Caco-2 (cell line): Measurements from ENCODE around the gene HNRNPA0. TPM values are rescaled to one million over a fixed set of nuclear protein-coding genes. Genes with fewer than 3 reads are reported as not detected.

Experiments
- BruUV-seq: library from RNA; stranded (reverse); fragments of 400-500 nt; replicated peaks from 2 replicates; lab custom pipeline; 2021; lab: Mats Ljungman, UMichigan
- CTCF ChIA-PET: fragments of 300-600 bp; sonication (Branson Sonifier 250); formaldehyde crosslinking; loops from one replicate; lab custom pipeline; 2022; ENCODE audit warnings: antibody characterized with exemption; lab: Charles Lee
- POLR2A ChIA-PET: fragments of 300-600 bp; sonication (Branson Sonifier 250); formaldehyde crosslinking; loops from one replicate; lab custom pipeline; 2022; ENCODE audit warnings: antibody characterized with exemption; lab: Charles Lee
- DNase-seq, 2 experiments: peaks; one replicate each; pipeline versions ENCODE4 v3.0.0 to v3.0.0-alpha.2; 2020 to 2022
- H3K27me3 ChIP-seq: replicated peaks from 2 replicates; pipeline ENCODE4 v1.6.0; 2011; ENCODE audit warnings: low read length; ENCODE audit not compliant: control insufficient read depth, insufficient read depth
- H3K36me3 ChIP-seq: 2 replicates; pipeline ENCODE4 v1.5.1; 2011; ENCODE audit warnings: low read length; ENCODE audit not compliant: control insufficient read depth, insufficient read depth
- H3K4me1 ChIP-seq: fragments of 250-450 bp; sonication (Bioruptor Pico); 2 replicates; pipeline ENCODE4 v1.5.1; 2020; ENCODE audit warnings: mild to moderate bottlenecking
- H3K4me3 ChIP-seq: 2 replicates; pipeline ENCODE4 v1.5.1; 2011; ENCODE audit warnings: low read depth, mild to moderate bottlenecking, control low read depth, low read length
- H3K9me3 ChIP-seq: fragments of 250-450 bp; sonication (Bioruptor Pico); 2 replicates; pipeline ENCODE4 v1.5.1; 2020; ENCODE audit warnings: mild to moderate bottlenecking, moderate library complexity
- H3K27ac Mint-ChIP-seq: one replicate; pipeline ENCODE4 v1.8.0; 2022; ENCODE audit warnings: mixed read lengths; ENCODE audit not compliant: unreplicated experiment
- H3K27me3 Mint-ChIP-seq: one replicate; pipeline ENCODE4 v1.8.0; 2022; ENCODE audit warnings: mixed read lengths; ENCODE audit not compliant: insufficient read depth, unreplicated experiment
- H3K36me3 Mint-ChIP-seq: one replicate; pipeline ENCODE4 v1.8.0; 2022; ENCODE audit warnings: mild to moderate bottlenecking, mixed read lengths; ENCODE audit not compliant: insufficient read depth, unreplicated experiment
- H3K4me1 Mint-ChIP-seq: one replicate; pipeline ENCODE4 v1.8.0; 2022; ENCODE audit warnings: low read depth, mixed read lengths; ENCODE audit not compliant: unreplicated experiment
- H3K4me3 Mint-ChIP-seq: one replicate; pipeline ENCODE4 v1.8.0; 2022; ENCODE audit warnings: mild to moderate bottlenecking, moderate library complexity, mixed read lengths; ENCODE audit not compliant: unreplicated experiment
- H3K9me3 Mint-ChIP-seq: one replicate; pipeline ENCODE4 v1.8.0; 2022; ENCODE audit warnings: mixed read lengths; ENCODE audit not compliant: unreplicated experiment
- intact Hi-C: fragments of 100-400 bp; cut with micrococcal nuclease; formaldehyde crosslinking; loops from one replicate; pipeline ENCODE4 v1.10.0; 2022; ENCODE audit not compliant: unreplicated experiment
- total RNA-seq: library from RNA; stranded (reverse); gene quantifications from 2 replicates; pipeline ENCODE4 v1.2.3, GENCODE V29; 2022
- TF ChIP-seq, protein P1 (sequence below), 2 experiments: fragments of 200-600 bp in 1 of 2; IDR thresholded peaks; 1 replicate in 1 of 2; 2 replicates in 1 of 2; pipeline versions ENCODE4 v1.5.1 to v1.8.0; 2011 to 2022; ENCODE audit warnings: antibody characterized with exemption in 1 of 2, control low read depth in 1 of 2, inconsistent platforms in 1 of 2, low read depth in 1 of 2, low read length in 1 of 2, mild to moderate bottlenecking in 1 of 2, moderate library complexity in 1 of 2; ENCODE audit not compliant: insufficient read depth in 1 of 2, severe bottlenecking in 1 of 2, unreplicated experiment in 1 of 2

HNRNPA0 gene
- total RNA-seq, 1 experiment from 2014 or later: 42.5 TPM

GRCh38 chr5:137731176-137731575, 23.0 kb downstream of the HNRNPA0 start:
- intact Hi-C loops: no loop called here
- H3K4me1 Mint-ChIP-seq: peaks cover 13% of the 10 kb centered on the region
- DNase-seq: no peak
- no peak overlapping the region for H3K27ac Mint-ChIP-seq
- H3K27me3 Mint-ChIP-seq: no peaks in the 10 kb centered on the region
- Histone ChIP-seq H3K4me1 (peaks cover 25% of the 10 kb centered on the region), H3K9me3 (0 out of 2 replicates have a peak, but pooled peaks cover 3% of the 10 kb centered on the region), H3K27me3 (no peaks in the 10 kb centered on the region), H3K4me3 (no peak overlapping the region), H3K36me3 (no peaks in the 10 kb centered on the region)
- no peaks in the 10 kb centered on the region for H3K36me3 Mint-ChIP-seq
- ChIA-PET CTCF (no interaction called here), POLR2A (no interaction called here)
- H3K9me3 Mint-ChIP-seq: no peaks in the 10 kb centered on the region
- no TSS peak for BruUV-seq
- no peak overlapping the region for H3K4me3 Mint-ChIP-seq
- TF ChIP-seq, protein P1, sequence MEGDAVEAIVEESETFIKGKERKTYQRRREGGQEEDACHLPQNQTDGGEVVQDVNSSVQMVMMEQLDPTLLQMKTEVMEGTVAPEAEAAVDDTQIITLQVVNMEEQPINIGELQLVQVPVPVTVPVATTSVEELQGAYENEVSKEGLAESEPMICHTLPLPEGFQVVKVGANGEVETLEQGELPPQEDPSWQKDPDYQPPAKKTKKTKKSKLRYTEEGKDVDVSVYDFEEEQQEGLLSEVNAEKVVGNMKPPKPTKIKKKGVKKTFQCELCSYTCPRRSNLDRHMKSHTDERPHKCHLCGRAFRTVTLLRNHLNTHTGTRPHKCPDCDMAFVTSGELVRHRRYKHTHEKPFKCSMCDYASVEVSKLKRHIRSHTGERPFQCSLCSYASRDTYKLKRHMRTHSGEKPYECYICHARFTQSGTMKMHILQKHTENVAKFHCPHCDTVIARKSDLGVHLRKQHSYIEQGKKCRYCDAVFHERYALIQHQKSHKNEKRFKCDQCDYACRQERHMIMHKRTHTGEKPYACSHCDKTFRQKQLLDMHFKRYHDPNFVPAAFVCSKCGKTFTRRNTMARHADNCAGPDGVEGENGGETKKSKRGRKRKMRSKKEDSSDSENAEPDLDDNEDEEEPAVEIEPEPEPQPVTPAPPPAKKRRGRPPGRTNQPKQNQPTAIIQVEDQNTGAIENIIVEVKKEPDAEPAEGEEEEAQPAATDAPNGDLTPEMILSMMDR (IDR thresholded peaks at IDR 0.05; ENCODE audit: insufficient read depth in 1 of 2, low read depth in 1 of 2, low read length in 1 of 2, severe bottlenecking in 1 of 2, unreplicated experiment in 1 of 2): no peak

GRCh38 chr5:137730336-137730735, 23.8 kb downstream of the HNRNPA0 start:
- H3K36me3 ChIP-seq: no peaks in the 10 kb centered on the region
- no peaks in the 10 kb centered on the region for H3K36me3 Mint-ChIP-seq
- H3K4me3 ChIP-seq: no peak overlapping the region
- no peaks in the 10 kb centered on the region for H3K9me3 Mint-ChIP-seq
- peaks cover 25% of the 10 kb centered on the region for H3K4me1 ChIP-seq
- intact Hi-C loops: no loop called here
- POLR2A ChIA-PET: no interaction called here
- H3K4me3 Mint-ChIP-seq: no peak overlapping the region
- BruUV-seq: no TSS peak
- CTCF ChIA-PET: interaction anchor here (0.8 kb wide), 1 partner anchor 12 kb away, joined by 4 read pairs; no protein-coding TSS in a partner anchor
- no peak for DNase-seq
- no peaks in the 10 kb centered on the region for H3K27me3 Mint-ChIP-seq
- TF ChIP-seq, protein P1 (IDR thresholded peaks at IDR 0.05; ENCODE audit: insufficient read depth in 1 of 2, low read depth in 1 of 2, low read length in 1 of 2, severe bottlenecking in 1 of 2, unreplicated experiment in 1 of 2): no peak
- H3K9me3 ChIP-seq: 0 out of 2 replicates have a peak, but pooled peaks cover 3% of the 10 kb centered on the region
- H3K27me3 ChIP-seq: no peaks in the 10 kb centered on the region
- no peak overlapping the region for H3K27ac Mint-ChIP-seq
- peaks cover 13% of the 10 kb centered on the region for H3K4me1 Mint-ChIP-seq

DNA sequence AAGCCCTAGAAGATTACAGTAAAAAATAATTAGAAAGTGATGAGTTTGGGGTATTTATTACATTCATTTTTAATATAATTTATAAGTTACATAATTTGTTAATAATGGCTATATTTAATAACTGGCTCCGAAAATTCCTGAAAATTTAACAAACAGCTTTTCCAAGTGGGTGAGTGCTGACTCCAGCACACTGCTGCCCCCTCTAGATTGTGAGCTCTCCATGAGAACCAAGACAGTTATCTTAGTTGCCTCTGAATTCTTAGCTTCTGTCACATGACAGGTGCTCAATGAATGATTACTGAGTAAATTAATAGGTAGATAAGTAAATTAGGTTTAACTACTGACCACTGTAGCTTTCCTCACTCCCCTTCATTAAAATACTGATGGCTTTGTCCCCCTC, 26.1 kb downstream of the HNRNPA0 start:
- DNase-seq: no peak
- Histone ChIP-seq H3K4me1 (peaks cover 12% of the 10 kb centered on the region), H3K36me3 (no peaks in the 10 kb centered on the region), H3K4me3 (no peak overlapping the region), H3K27me3 (no peaks in the 10 kb centered on the region), H3K9me3 (peaks cover 12% of the 10 kb centered on the region)
- peaks cover 4% of the 10 kb centered on the region for H3K4me1 Mint-ChIP-seq
- no peaks in the 10 kb centered on the region for H3K36me3 Mint-ChIP-seq
- TF ChIP-seq, protein P1 (IDR thresholded peaks at IDR 0.05; ENCODE audit: insufficient read depth in 1 of 2, low read depth in 1 of 2, low read length in 1 of 2, severe bottlenecking in 1 of 2, unreplicated experiment in 1 of 2): peak in 1 of 2 experiments; percentile 11
- ChIA-PET POLR2A (no interaction called here), CTCF (interaction anchor here (1.0 to 1.3 kb wide), 2 partner anchors 24 to 68 kb away, joined by 3 to 10 read pairs; no protein-coding TSS in a partner anchor)
- no TSS peak for BruUV-seq
- no peaks in the 10 kb centered on the region for H3K27me3 Mint-ChIP-seq
- intact Hi-C loops: no loop called here
- no peak overlapping the region for H3K27ac Mint-ChIP-seq
- H3K4me3 Mint-ChIP-seq: no peak overlapping the region
- H3K9me3 Mint-ChIP-seq: no peaks in the 10 kb centered on the region
